ENCODE data around the gene UACA.
"Not testable (repeated sequence)": the region's sequence is repeated elsewhere in the genome, so short reads cannot be mapped to it uniquely, and the experiment has no call there.

UACA gene

GRCh38 chr15:70753101-70753829, 10.1 kb downstream of the UACA start:
- DNase-seq: no peak

GRCh38 chr15:70752193-70752635, 11.1 kb downstream of the UACA start:
- DNase-seq: no peak

- DNase-seq: no peak
Observed at GRCh38 chr15:70750203-70750869, 13.0 kb downstream of the UACA start.

- DNase-seq: no peak
Observed at GRCh38 chr15:70748281-70748747, 15.0 kb downstream of the UACA start.

GRCh38 chr15:70746598-70746997, 16.8 kb downstream of the UACA start:
- DNase-seq: not testable (repeated sequence)

GRCh38 chr15:70742928-70743327, 20.4 kb downstream of the UACA start:
- DNase-seq: no peak

GRCh38 chr15:70741677-70742293, 21.6 kb downstream of the UACA start:
- no peak for DNase-seq

- DNase-seq: no peak
Observed at GRCh38 chr15:70741107-70741531, 22.2 kb downstream of the UACA start.

GRCh38 chr15:70735040-70735439, 28.3 kb downstream of the UACA start:
- DNase-seq: not testable (repeated sequence)

- no peak for DNase-seq
Observed at GRCh38 chr15:70729164-70729563, 34.2 kb downstream of the UACA start.

- DNase-seq: no peak
Observed at GRCh38 chr15:70726753-70727152, 36.6 kb downstream of the UACA start.

- DNase-seq: no peak
Observed at GRCh38 chr15:70723927-70724326, 39.4 kb downstream of the UACA start.

- DNase-seq: no peak
Observed at GRCh38 chr15:70723122-70723422, 40.3 kb downstream of the UACA start.

GRCh38 chr15:70722266-70723121, 40.9 kb downstream of the UACA start:
- no peak for DNase-seq

GRCh38 chr15:70720228-70721016, 42.9 kb downstream of the UACA start:
- no peak for DNase-seq

GRCh38 chr15:70717237-70717793, 46.0 kb downstream of the UACA start:
- DNase-seq: no peak

- no peak for DNase-seq
Observed at GRCh38 chr15:70715840-70716485, 47.4 kb downstream of the UACA start.

GRCh38 chr15:70714565-70714964, 48.8 kb downstream of the UACA start:
- no peak for DNase-seq

GRCh38 chr15:70714015-70714414, 49.3 kb downstream of the UACA start:
- no peak for DNase-seq

GRCh38 chr15:70712271-70712670, 51.1 kb downstream of the UACA start:
- DNase-seq: no peak

GRCh38 chr15:70710714-70711113, 52.6 kb downstream of the UACA start:
- DNase-seq: no peak

All from activated CD8-positive, alpha-beta memory T cell treated with anti-CD3 and anti-CD28 coated beads, Interleukin-2, amount 50 U/mL, for 4 hours (primary cell).